Measurements from ENCODE around the gene MOSPD3. TPM values are rescaled to one million over a fixed set of nuclear protein-coding genes. Genes with fewer than 3 reads are reported as not detected.

Gene MOSPD3
- total and polyA plus RNA-seq, 2 of the 8 experiments (the other 6 are each of a cell fraction or from before 2014, with no cell fraction given), result 20.7 to 21.4 TPM

DNA sequence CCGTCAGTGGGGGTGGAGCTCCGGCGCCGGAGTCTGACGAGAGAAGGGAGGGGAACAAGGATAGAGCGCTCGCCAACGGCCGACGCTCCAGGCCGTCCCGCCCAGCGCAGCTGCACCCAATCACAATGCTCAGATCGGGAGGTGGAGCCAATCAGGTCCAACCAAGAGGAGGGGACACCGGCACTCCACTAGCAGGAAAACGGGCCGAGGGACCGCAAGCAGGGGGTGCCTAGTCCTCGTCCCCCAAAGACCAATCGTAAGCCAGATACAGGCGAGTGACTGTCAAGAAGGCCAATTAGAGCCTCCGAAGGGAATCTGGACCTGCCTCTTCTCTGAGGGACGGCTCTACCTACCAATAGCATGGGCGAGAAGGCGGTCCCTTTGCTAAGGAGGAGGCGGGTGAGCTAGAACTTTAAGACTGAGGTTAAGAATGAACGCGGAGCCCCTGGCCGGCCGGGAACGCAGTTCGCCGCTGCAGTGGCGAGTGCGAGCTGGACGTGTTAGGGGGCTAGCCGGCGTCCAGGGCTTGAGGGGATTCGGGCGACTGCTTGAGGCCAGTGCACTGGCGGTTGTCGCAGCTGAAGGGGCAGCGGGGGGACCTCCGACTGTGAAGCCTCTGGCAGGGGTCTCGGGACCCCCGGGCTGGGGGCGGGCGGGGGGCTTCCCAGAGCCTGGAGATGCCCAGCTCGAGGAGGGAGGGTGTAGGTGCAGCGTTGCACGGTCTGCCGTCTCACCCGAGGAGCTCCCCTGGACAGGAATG, 25.9 kb upstream of the MOSPD3 start, which contains the start of gene FBXO24 (continued):
- TF ChIP-seq, protein P1, sequence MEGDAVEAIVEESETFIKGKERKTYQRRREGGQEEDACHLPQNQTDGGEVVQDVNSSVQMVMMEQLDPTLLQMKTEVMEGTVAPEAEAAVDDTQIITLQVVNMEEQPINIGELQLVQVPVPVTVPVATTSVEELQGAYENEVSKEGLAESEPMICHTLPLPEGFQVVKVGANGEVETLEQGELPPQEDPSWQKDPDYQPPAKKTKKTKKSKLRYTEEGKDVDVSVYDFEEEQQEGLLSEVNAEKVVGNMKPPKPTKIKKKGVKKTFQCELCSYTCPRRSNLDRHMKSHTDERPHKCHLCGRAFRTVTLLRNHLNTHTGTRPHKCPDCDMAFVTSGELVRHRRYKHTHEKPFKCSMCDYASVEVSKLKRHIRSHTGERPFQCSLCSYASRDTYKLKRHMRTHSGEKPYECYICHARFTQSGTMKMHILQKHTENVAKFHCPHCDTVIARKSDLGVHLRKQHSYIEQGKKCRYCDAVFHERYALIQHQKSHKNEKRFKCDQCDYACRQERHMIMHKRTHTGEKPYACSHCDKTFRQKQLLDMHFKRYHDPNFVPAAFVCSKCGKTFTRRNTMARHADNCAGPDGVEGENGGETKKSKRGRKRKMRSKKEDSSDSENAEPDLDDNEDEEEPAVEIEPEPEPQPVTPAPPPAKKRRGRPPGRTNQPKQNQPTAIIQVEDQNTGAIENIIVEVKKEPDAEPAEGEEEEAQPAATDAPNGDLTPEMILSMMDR (IDR thresholded peaks at IDR 0.05; ENCODE audit: control extremely low read depth in 1 of 3, insufficient read depth in 1 of 3, low read depth in 1 of 3, low read length in 3 of 3), result 0 out of 4 replicates have a peak, but pooled peaks of 1 of the 3 experiments have one; percentile 0
- no peak for TF ChIP-seq GTF2F1 (IDR thresholded peaks at IDR 0.05; ENCODE audit: borderline replicate concordance, low read depth, low read length)
- no peak for TF ChIP-seq SRF (IDR thresholded peaks at IDR 0.05; ENCODE audit: low read depth, low read length)
- no peak for TF ChIP-seq CBX5 (IDR thresholded peaks at IDR 0.05; ENCODE audit: low read depth, low read length)
- no peak for TF ChIP-seq BRCA1 (IDR thresholded peaks at IDR 0.05; ENCODE audit: low read depth, low read length)
- peak in 1 of 2 experiments; percentile 47; a peak in 2 of 3 replicates for TF ChIP-seq POLR2A (IDR thresholded peaks at IDR 0.05; ENCODE audit: control extremely low read depth in 1 of 2, low read depth in 2 of 2, low read length in 2 of 2)
- TF ChIP-seq RFX5 (IDR thresholded peaks at IDR 0.05; ENCODE audit: borderline replicate concordance, low read depth, low read length), result no peak
- TF ChIP-seq KDM4A (IDR thresholded peaks at IDR 0.05; ENCODE audit: low read depth, low read length, severe bottlenecking), result peak; percentile 37
- TF ChIP-seq BACH1 (IDR thresholded peaks at IDR 0.05; ENCODE audit: low read length), result no peak
- TF ChIP-seq TEAD4 (IDR thresholded peaks at IDR 0.05; ENCODE audit: low read depth, low read length), result 0 out of 2 replicates have a peak, but pooled peaks have one; percentile 2
- peak; percentile 91 for TF ChIP-seq SP4 (IDR thresholded peaks at IDR 0.05; ENCODE audit: low read length)
- no peak for TF ChIP-seq MAFK (IDR thresholded peaks at IDR 0.05; ENCODE audit: low read depth, low read length)
- peak; percentile 98 for TF ChIP-seq CHD2 (IDR thresholded peaks at IDR 0.05; ENCODE audit: low read length)
- no peak for TF ChIP-seq TAF7 (optimal IDR thresholded peaks at IDR 0.05; ENCODE audit: borderline replicate concordance, low read depth, low read length)
- TF ChIP-seq SP2 (IDR thresholded peaks at IDR 0.05; ENCODE audit: low read length), result peak; percentile 100
- TF ChIP-seq RBBP5 (IDR thresholded peaks at IDR 0.05; ENCODE audit: borderline replicate concordance, low read depth, low read length), result no peak
- TF ChIP-seq SAP30 (IDR thresholded peaks at IDR 0.05; ENCODE audit: insufficient read depth, insufficient replicate concordance, low read length), result no peak
- TF ChIP-seq HDAC2 (IDR thresholded peaks at IDR 0.05; ENCODE audit: borderline replicate concordance in 1 of 2, low read depth in 2 of 2, low read length in 2 of 2), result no peak
- no peak for TF ChIP-seq GABPA (IDR thresholded peaks at IDR 0.05; ENCODE audit: borderline replicate concordance, insufficient read depth, low read length)
- TF ChIP-seq YY1 (IDR thresholded peaks at IDR 0.05; ENCODE audit: low read depth, low read length), result no peak
- TF ChIP-seq TBP (IDR thresholded peaks at IDR 0.05; ENCODE audit: low read depth, low read length), result peak; percentile 72; the same call in 1 of the 2 replicates
